Mucosa of stomach (tissue), 1 donor: ENCODE results near the gene GRPEL2.

Experiments
- H3K27me3 ChIP-seq: one replicate; pipeline ENCODE4 v1.7.0; 2013; ENCODE audit warnings: mild to moderate bottlenecking, low read length; ENCODE audit not compliant: control insufficient read depth, insufficient read depth
- H3K36me3 ChIP-seq: one replicate; pipeline ENCODE4 v1.7.0; 2013; ENCODE audit warnings: low read length; ENCODE audit not compliant: control insufficient read depth, insufficient read depth
- H3K4me1 ChIP-seq: one replicate; pipeline ENCODE4 v1.7.0; 2013; ENCODE audit warnings: mild to moderate bottlenecking, low read length; ENCODE audit not compliant: control insufficient read depth, insufficient read depth
- H3K4me3 ChIP-seq: one replicate; pipeline ENCODE4 v1.7.0; 2013; ENCODE audit warnings: low read length
- H3K9ac ChIP-seq: one replicate; pipeline ENCODE4 v1.7.0; 2013; ENCODE audit warnings: mild to moderate bottlenecking, low read length, moderate library complexity
- H3K9me3 ChIP-seq: one replicate; pipeline ENCODE4 v1.7.0; 2013; ENCODE audit warnings: mild to moderate bottlenecking, low read length, moderate library complexity; ENCODE audit not compliant: control insufficient read depth
- donor health status: Pancreatic carcinoma.

The GRPEL2 gene

GRCh38 chr5:149304195-149305078 is 40.9 kb upstream of the GRPEL2 start:
- Histone ChIP-seq H3K9me3 (no peaks in the 10 kb centered on the region), H3K4me1 (no peaks in the 10 kb centered on the region), H3K36me3 (no peaks in the 10 kb centered on the region), H3K9ac (no peak overlapping the region), H3K27me3 (peaks cover 7% of the 10 kb centered on the region), H3K4me3 (no peak overlapping the region)

DNA sequence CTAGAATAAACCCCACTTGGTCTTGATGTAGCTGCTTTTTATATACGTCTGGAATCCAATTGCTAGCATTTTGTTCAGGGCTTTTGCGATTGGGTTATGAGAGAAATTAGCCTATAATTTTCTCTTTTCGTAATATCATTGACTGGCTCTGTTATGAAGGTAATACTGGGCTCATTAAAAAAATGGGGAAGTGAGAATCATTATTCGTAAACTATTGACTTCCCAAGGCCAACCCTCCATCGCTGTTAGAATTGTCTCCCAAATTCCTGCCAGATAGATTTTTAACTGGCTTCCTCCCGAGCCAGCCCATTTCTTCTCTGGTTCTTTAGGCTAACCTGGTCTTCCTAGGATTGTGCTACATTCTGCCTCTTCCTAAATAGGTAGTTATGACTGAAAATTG is 35.9 kb upstream of the GRPEL2 start:
- no peaks in the 10 kb centered on the region for H3K36me3 ChIP-seq
- no peaks in the 10 kb centered on the region for H3K4me1 ChIP-seq
- H3K27me3 ChIP-seq, result peaks cover 3% of the 10 kb centered on the region
- H3K9me3 ChIP-seq, result no peaks in the 10 kb centered on the region
- H3K4me3 ChIP-seq, result no peak overlapping the region
- no peak overlapping the region for H3K9ac ChIP-seq

GRCh38 chr5:149310488-149310887 is 34.8 kb upstream of the GRPEL2 start:
- no peak overlapping the region for H3K9ac ChIP-seq
- no peaks in the 10 kb centered on the region for H3K4me1 ChIP-seq
- no peaks in the 10 kb centered on the region for H3K36me3 ChIP-seq
- no peak overlapping the region for H3K4me3 ChIP-seq
- no peaks in the 10 kb centered on the region for H3K27me3 ChIP-seq
- no peaks in the 10 kb centered on the region for H3K9me3 ChIP-seq

DNA sequence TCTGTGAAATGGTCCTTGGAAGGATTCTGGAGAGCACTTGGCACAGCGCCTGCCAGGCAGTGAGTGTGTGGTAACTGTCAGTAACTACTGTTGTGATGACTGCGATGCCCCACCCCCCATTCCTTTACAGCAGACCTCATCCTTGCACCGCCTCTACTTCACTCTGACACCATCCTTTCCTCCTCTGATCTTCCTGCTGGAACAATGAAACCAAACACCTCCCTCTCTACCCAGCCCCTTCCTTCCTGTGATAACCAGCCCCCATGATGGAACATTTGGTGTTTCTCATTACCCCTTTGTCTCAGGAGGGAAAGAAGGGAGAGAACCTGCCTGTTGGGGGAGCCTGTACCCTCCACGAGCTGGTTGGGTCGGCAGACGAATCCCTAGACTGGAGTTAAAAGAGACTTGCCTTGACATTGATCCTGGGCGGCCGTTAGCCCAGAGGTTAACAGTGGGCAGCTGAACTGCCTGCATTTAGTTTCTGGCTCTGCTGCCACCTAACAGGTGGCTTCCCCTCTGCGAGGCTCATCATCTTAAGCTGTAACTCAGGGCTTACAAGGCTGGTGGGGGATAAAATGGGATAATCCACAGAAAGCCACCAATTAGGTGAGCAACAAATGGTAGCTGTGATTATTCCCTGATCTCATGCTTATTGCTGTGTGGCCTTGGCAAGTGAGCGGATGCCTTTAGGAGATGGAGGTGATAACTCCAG is 34.2 kb upstream of the GRPEL2 start:
- H3K36me3 ChIP-seq, result no peaks in the 10 kb centered on the region
- H3K9me3 ChIP-seq, result no peaks in the 10 kb centered on the region
- no peak overlapping the region for H3K4me3 ChIP-seq
- no peaks in the 10 kb centered on the region for H3K27me3 ChIP-seq
- H3K4me1 ChIP-seq, result no peaks in the 10 kb centered on the region
- H3K9ac ChIP-seq, result no peak overlapping the region

GRCh38 chr5:149313151-149313841 is 32.0 kb upstream of the GRPEL2 start:
- Histone ChIP-seq H3K4me3 (no peak overlapping the region), H3K27me3 (no peaks in the 10 kb centered on the region), H3K9ac (no peak overlapping the region), H3K4me1 (no peaks in the 10 kb centered on the region), H3K9me3 (no peaks in the 10 kb centered on the region), H3K36me3 (no peaks in the 10 kb centered on the region)

DNA sequence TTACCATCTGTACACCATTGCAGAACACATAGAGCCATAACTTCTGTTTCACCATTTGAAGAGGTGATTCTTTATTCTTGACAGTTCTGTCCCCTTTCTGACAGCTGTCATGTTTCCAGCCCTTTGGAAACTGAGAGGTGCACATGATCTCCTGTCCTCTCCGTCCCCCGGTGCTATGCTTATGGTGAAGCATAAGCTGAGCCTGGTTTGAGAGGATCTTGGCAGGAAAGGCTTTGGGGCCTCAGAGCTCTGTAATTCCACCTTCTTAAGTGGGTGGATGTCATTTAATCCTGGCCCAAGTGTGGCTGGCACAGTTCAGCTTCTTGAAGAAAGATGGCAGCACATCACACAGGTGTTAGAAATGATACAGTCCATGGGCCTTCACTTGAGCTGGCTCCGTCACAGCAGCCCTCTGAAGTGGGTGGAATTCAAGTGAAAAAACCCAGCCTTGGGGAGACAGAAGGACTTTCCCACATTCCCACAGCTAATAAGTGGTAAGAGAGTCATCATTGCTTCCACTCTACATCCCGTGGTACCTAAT is 30.7 kb upstream of the GRPEL2 start:
- no peak overlapping the region for H3K9ac ChIP-seq
- H3K4me1 ChIP-seq, result no peaks in the 10 kb centered on the region
- H3K4me3 ChIP-seq, result no peak overlapping the region
- H3K9me3 ChIP-seq, result no peaks in the 10 kb centered on the region
- H3K27me3 ChIP-seq, result no peaks in the 10 kb centered on the region
- H3K36me3 ChIP-seq, result no peaks in the 10 kb centered on the region

DNA sequence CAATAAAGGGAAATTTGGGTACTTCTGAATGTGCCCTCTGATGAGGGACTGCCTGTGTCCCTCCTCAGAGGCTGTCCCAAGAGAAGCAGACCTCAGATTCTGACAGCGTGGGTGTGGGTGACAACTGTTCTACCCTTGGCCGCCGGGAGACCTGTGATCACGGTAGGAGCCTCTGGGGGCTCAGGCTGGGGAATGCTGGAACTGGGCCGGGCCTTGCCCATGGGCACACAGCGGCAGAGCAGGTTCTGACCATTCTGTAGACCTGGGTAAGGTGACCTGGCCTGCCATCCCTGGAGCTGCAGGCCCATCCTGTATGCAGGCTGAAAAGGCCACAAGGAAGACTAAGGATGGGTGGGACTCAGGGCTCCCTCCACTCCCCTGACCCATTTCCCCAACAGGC is 29.5 kb upstream of the GRPEL2 start:
- Histone ChIP-seq H3K9ac (no peak overlapping the region), H3K36me3 (no peaks in the 10 kb centered on the region), H3K4me1 (peaks cover 7% of the 10 kb centered on the region)

DNA sequence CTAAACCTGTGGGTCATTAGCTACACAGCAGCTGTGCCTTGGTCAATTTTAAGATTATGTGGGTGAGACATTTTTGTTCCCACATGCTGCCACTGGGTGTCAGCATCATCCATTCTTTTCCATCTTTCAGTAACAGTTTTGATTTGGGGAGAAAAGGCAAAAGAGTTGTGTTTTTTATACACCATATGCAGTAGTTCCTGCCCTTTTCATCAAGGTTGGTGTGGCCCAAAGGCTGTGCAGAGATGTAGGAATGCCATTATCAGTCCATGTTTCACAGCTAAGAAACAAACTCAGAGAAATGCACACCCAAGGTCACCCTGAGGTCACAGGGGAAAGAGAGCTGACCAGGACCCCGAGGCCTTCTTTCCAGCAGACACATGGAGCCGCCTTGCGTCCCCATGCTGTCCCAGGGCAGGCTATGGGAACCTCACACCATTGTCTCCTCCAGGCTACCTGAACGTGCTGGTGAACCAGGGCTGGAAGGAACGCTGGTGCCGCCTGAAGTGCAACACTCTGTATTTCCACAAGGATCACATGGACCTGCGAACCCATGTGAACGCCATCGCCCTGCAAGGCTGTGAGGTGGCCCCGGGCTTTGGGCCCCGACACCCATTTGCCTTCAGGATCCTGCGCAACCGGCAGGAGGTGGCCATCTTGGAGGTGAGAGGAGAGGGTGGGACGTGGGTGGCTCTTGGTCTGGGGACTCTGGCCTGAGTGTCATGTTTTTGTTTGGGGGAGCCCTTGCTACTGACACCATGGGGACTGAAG is 27.8 kb upstream of the GRPEL2 start:
- H3K4me1 ChIP-seq, result peaks cover 14% of the 10 kb centered on the region
- H3K9me3 ChIP-seq, result no peaks in the 10 kb centered on the region
- H3K27me3 ChIP-seq, result no peaks in the 10 kb centered on the region
- no peaks in the 10 kb centered on the region for H3K36me3 ChIP-seq
- H3K4me3 ChIP-seq, result no peak overlapping the region
- no peak overlapping the region for H3K9ac ChIP-seq

More for the DNA sequence above, 29.5 kb upstream of the GRPEL2 start:
- H3K27me3 ChIP-seq, result no peaks in the 10 kb centered on the region
- H3K9me3 ChIP-seq, result no peaks in the 10 kb centered on the region
- no peak overlapping the region for H3K4me3 ChIP-seq

GRCh38 chr5:149319174-149319573 is 26.1 kb upstream of the GRPEL2 start:
- Histone ChIP-seq H3K9me3 (no peaks in the 10 kb centered on the region), H3K27me3 (no peaks in the 10 kb centered on the region), H3K36me3 (no peaks in the 10 kb centered on the region), H3K4me3 (no peak overlapping the region), H3K4me1 (peaks cover 14% of the 10 kb centered on the region), H3K9ac (no peak overlapping the region)

DNA sequence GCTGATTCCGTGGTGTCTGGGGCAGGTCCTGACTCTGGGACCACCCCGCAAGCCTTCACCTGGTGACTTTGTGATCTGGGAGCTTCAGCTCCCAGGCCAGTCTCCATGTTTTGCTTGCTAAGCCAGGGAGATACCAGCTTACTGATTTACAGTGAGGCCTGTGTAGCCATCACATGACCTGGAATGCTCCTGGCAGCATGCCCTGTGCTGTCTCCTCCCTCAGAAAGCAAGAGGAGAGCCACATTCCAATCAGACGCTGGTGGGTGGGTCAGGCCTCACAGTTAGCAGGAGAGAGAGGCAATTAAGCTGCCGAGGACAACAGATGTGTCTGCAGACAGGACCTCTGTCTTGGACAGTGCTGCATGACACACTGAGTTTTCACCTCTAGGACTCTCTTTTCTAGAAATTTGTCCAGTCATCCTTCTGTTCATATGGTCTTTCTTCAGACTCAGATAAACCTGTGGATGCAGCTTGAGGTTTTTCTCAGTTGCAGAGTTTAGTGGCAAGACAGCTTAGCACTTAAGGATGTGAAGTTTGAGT is 24.4 kb upstream of the GRPEL2 start:
- peaks cover 14% of the 10 kb centered on the region for H3K4me1 ChIP-seq
- no peak overlapping the region for H3K4me3 ChIP-seq
- no peaks in the 10 kb centered on the region for H3K9me3 ChIP-seq
- no peaks in the 10 kb centered on the region for H3K27me3 ChIP-seq
- no peaks in the 10 kb centered on the region for H3K36me3 ChIP-seq
- H3K9ac ChIP-seq, result peak overlapping the region; percentile 50

GRCh38 chr5:149322518-149322917 is 22.8 kb upstream of the GRPEL2 start:
- peaks cover 14% of the 10 kb centered on the region for H3K4me1 ChIP-seq
- H3K27me3 ChIP-seq, result no peaks in the 10 kb centered on the region
- no peaks in the 10 kb centered on the region for H3K36me3 ChIP-seq
- H3K9me3 ChIP-seq, result no peaks in the 10 kb centered on the region
- no peak overlapping the region for H3K9ac ChIP-seq
- no peak overlapping the region for H3K4me3 ChIP-seq
